Measurements from ENCODE around the gene PPP1R8. TPM values are rescaled to one million over a fixed set of nuclear protein-coding genes. Genes with fewer than 3 reads are reported as not detected.

PPP1R8 gene
- total and polyA plus RNA-seq, 2 experiments from 2014 or later: 13.4 to 50.5 TPM

DNA sequence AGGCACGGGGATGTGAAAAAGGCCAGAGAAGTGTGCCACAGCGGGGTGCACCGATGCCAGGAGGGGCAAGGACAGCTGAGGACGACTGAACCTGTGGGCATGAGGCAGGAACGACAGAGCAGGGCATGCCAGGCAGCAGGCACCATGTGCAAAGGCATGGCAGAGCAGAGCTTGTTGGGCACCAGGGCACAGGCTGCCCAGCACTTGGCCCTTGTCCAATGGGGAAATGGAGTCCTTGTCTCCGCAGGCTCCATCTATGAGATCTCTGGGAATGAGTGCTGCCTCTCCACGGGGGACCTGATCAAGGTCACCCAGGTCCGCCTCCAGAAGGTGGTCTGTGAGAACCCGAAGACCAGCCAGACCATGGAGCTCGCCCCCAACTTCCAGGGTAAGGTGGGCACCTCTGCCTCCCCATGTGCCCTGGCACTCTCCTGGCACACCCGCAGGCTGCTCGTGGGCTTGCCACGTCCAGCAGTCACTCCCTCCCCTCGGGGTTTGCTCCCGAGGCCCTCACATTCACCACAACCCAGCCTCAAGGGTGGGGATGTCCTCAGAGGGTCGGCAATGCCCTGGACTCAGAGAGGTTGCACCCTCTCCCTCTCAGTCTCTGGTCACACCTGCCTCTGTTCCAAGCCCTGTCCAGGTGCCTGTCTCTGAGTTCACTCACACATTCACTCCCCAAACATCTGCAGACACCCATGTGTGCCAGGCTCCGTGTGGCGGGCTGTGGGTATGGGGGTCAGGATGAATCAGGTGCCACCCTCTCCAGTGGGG is 45.9 kb downstream of the PPP1R8 start:
- H3K27me3 ChIP-seq (ENCODE audit: insufficient read depth): no peaks in the 10 kb centered on the region
- Mint-ChIP-seq H3K9me3 (no peaks in the 10 kb centered on the region), H3K4me1 (peaks cover 4% of the 10 kb centered on the region), H3K27ac (no peak overlapping the region), H3K36me3 (ENCODE audit: low read depth) (peaks cover 10% of the 10 kb centered on the region; the same call in 2 of the 3 replicates), H3K4me3 (no peak overlapping the region), H3K27me3 (ENCODE audit: insufficient read depth, low read depth, poor library complexity) (peaks cover 15% of the 10 kb centered on the region)
- H3K4me1 ChIP-seq (ENCODE audit: insufficient read depth): no peaks in the 10 kb centered on the region
- H3K4me3 ChIP-seq: no peak overlapping the region
- H4K20me1 ChIP-seq (replicated peaks; ENCODE audit: insufficient read depth): no peaks in the 10 kb centered on the region
- H2AFZ ChIP-seq: no peak overlapping the region
- ATAC-seq (no peak), DNase-seq (ENCODE audit: low spot score) (no peak)
- H3K36me3 ChIP-seq (ENCODE audit: insufficient read depth): no peaks in the 10 kb centered on the region
- H3F3A ChIP-seq (replicated peaks; ENCODE audit: low read depth): no peaks in the 10 kb centered on the region
- no peaks in the 10 kb centered on the region for H3K9me2 ChIP-seq (ENCODE audit: insufficient read depth)
- H3K27ac ChIP-seq (ENCODE audit: low read depth): no peak overlapping the region
- no peak overlapping the region for H3K4me2 ChIP-seq
- no peaks in the 10 kb centered on the region for H3K79me2 ChIP-seq (replicated peaks; ENCODE audit: insufficient read depth)
- no peak for TF ChIP-seq ZNF331 (CRISPR knock-in tag; IDR thresholded peaks at IDR 0.05; ENCODE audit: low read depth)
- TF ChIP-seq EZH2phosphoT487 (IDR thresholded peaks at IDR 0.05; ENCODE audit: unreplicated experiment): no peak
- TF ChIP-seq ZNF114 (CRISPR knock-in tag; IDR thresholded peaks at IDR 0.05): no peak
- TF ChIP-seq CREB1 (CRISPR knock-in tag; IDR thresholded peaks at IDR 0.05; ENCODE audit: low read depth): no peak
- no peak for TF ChIP-seq STAT1 (IDR thresholded peaks at IDR 0.05; ENCODE audit: unreplicated experiment)
- no peak for TF ChIP-seq POLR2AphosphoS5 (IDR thresholded peaks at IDR 0.05; ENCODE audit: low read depth)
- no peak for TF ChIP-seq NANOG (IDR thresholded peaks at IDR 0.05; ENCODE audit: borderline replicate concordance)
- TF ChIP-seq, protein P1, sequence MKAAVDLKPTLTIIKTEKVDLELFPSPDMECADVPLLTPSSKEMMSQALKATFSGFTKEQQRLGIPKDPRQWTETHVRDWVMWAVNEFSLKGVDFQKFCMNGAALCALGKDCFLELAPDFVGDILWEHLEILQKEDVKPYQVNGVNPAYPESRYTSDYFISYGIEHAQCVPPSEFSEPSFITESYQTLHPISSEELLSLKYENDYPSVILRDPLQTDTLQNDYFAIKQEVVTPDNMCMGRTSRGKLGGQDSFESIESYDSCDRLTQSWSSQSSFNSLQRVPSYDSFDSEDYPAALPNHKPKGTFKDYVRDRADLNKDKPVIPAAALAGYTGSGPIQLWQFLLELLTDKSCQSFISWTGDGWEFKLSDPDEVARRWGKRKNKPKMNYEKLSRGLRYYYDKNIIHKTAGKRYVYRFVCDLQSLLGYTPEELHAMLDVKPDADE (IDR thresholded peaks at IDR 0.05): no peak
- TF ChIP-seq, protein P2, sequence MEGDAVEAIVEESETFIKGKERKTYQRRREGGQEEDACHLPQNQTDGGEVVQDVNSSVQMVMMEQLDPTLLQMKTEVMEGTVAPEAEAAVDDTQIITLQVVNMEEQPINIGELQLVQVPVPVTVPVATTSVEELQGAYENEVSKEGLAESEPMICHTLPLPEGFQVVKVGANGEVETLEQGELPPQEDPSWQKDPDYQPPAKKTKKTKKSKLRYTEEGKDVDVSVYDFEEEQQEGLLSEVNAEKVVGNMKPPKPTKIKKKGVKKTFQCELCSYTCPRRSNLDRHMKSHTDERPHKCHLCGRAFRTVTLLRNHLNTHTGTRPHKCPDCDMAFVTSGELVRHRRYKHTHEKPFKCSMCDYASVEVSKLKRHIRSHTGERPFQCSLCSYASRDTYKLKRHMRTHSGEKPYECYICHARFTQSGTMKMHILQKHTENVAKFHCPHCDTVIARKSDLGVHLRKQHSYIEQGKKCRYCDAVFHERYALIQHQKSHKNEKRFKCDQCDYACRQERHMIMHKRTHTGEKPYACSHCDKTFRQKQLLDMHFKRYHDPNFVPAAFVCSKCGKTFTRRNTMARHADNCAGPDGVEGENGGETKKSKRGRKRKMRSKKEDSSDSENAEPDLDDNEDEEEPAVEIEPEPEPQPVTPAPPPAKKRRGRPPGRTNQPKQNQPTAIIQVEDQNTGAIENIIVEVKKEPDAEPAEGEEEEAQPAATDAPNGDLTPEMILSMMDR (conservative IDR thresholded peaks at IDR 0.05; ENCODE audit: low read depth in 2 of 2): no peak
- TF ChIP-seq, protein P3, sequence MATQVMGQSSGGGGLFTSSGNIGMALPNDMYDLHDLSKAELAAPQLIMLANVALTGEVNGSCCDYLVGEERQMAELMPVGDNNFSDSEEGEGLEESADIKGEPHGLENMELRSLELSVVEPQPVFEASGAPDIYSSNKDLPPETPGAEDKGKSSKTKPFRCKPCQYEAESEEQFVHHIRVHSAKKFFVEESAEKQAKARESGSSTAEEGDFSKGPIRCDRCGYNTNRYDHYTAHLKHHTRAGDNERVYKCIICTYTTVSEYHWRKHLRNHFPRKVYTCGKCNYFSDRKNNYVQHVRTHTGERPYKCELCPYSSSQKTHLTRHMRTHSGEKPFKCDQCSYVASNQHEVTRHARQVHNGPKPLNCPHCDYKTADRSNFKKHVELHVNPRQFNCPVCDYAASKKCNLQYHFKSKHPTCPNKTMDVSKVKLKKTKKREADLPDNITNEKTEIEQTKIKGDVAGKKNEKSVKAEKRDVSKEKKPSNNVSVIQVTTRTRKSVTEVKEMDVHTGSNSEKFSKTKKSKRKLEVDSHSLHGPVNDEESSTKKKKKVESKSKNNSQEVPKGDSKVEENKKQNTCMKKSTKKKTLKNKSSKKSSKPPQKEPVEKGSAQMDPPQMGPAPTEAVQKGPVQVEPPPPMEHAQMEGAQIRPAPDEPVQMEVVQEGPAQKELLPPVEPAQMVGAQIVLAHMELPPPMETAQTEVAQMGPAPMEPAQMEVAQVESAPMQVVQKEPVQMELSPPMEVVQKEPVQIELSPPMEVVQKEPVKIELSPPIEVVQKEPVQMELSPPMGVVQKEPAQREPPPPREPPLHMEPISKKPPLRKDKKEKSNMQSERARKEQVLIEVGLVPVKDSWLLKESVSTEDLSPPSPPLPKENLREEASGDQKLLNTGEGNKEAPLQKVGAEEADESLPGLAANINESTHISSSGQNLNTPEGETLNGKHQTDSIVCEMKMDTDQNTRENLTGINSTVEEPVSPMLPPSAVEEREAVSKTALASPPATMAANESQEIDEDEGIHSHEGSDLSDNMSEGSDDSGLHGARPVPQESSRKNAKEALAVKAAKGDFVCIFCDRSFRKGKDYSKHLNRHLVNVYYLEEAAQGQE (IDR thresholded peaks at IDR 0.05; ENCODE audit: unreplicated experiment): no peak
- no peak for TF ChIP-seq EZH2 (IDR thresholded peaks at IDR 0.05; ENCODE audit: low read depth, unreplicated experiment)
- TF ChIP-seq JUNB (IDR thresholded peaks at IDR 0.05; ENCODE audit: unreplicated experiment): no peak
- TF ChIP-seq, protein P4, sequence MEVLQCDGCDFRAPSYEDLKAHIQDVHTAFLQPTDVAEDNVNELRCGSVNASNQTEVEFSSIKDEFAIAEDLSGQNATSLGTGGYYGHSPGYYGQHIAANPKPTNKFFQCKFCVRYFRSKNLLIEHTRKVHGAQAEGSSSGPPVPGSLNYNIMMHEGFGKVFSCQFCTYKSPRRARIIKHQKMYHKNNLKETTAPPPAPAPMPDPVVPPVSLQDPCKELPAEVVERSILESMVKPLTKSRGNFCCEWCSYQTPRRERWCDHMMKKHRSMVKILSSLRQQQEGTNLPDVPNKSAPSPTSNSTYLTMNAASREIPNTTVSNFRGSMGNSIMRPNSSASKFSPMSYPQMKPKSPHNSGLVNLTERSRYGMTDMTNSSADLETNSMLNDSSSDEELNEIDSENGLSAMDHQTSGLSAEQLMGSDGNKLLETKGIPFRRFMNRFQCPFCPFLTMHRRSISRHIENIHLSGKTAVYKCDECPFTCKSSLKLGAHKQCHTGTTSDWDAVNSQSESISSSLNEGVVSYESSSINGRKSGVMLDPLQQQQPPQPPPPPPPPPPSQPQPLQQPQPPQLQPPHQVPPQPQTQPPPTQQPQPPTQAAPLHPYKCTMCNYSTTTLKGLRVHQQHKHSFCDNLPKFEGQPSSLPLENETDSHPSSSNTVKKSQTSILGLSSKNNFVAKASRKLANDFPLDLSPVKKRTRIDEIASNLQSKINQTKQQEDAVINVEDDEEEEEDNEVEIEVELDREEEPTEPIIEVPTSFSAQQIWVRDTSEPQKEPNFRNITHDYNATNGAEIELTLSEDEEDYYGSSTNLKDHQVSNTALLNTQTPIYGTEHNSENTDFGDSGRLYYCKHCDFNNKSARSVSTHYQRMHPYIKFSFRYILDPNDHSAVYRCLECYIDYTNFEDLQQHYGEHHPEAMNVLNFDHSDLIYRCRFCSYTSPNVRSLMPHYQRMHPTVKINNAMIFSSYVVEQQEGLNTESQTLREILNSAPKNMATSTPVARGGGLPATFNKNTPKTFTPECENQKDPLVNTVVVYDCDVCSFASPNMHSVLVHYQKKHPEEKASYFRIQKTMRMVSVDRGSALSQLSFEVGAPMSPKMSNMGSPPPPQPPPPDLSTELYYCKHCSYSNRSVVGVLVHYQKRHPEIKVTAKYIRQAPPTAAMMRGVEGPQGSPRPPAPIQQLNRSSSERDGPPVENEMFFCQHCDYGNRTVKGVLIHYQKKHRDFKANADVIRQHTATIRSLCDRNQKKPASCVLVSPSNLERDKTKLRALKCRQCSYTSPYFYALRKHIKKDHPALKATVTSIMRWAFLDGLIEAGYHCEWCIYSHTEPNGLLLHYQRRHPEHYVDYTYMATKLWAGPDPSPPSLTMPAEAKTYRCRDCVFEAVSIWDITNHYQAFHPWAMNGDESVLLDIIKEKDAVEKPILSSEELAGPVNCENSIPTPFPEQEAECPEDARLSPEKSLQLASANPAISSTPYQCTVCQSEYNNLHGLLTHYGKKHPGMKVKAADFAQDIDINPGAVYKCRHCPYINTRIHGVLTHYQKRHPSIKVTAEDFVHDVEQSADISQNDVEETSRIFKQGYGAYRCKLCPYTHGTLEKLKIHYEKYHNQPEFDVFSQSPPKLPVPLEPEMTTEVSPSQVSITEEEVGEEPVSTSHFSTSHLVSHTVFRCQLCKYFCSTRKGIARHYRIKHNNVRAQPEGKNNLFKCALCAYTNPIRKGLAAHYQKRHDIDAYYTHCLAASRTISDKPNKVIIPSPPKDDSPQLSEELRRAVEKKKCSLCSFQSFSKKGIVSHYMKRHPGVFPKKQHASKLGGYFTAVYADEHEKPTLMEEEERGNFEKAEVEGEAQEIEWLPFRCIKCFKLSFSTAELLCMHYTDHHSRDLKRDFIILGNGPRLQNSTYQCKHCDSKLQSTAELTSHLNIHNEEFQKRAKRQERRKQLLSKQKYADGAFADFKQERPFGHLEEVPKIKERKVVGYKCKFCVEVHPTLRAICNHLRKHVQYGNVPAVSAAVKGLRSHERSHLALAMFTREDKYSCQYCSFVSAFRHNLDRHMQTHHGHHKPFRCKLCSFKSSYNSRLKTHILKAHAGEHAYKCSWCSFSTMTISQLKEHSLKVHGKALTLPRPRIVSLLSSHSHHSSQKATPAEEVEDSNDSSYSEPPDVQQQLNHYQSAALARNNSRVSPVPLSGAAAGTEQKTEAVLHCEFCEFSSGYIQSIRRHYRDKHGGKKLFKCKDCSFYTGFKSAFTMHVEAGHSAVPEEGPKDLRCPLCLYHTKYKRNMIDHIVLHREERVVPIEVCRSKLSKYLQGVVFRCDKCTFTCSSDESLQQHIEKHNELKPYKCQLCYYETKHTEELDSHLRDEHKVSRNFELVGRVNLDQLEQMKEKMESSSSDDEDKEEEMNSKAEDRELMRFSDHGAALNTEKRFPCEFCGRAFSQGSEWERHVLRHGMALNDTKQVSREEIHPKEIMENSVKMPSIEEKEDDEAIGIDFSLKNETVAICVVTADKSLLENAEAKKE (CRISPR knock-in tag; IDR thresholded peaks at IDR 0.05): no peak
